DND-41 (cell line): ENCODE results near the gene DENND1A.

Source experiments
- EZH2 ChIP-seq: IDR thresholded peaks from 3 replicates; pipeline ENCODE4 v1.6.1; 2012; ENCODE audit warnings: borderline replicate concordance, low read depth, mild to moderate bottlenecking, moderate library complexity, low read length, inconsistent platforms; ENCODE audit not compliant: severe bottlenecking
- TF ChIP-seq, protein P1 (sequence below): IDR thresholded peaks from 2 replicates; pipeline ENCODE4 v1.5.1; 2012; ENCODE audit warnings: borderline replicate concordance, low read length, moderate library complexity, mild to moderate bottlenecking; ENCODE audit not compliant: poor library complexity, severe bottlenecking; ENCODE audit errors: extremely low read depth

DNA sequence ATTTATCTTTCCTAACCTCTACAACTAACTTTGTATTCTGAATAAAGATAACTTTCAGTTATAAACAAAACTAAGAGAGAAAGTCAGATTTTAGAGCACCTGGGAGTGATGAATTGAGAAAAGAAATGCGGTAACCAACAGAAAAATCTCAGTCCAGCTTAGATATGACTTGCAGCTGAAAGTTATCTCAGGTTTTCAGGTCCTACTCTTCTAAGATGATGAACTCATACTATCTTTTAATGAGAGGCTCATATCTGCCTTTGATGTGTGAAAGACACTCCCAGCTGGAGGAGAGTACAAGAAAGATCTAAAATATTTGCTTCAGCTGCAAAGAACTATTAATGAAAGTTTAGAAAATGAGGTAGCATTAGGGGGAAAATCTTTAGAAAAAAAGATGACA, 190.5 kb downstream of the DENND1A start:
- TF ChIP-seq, protein P1, sequence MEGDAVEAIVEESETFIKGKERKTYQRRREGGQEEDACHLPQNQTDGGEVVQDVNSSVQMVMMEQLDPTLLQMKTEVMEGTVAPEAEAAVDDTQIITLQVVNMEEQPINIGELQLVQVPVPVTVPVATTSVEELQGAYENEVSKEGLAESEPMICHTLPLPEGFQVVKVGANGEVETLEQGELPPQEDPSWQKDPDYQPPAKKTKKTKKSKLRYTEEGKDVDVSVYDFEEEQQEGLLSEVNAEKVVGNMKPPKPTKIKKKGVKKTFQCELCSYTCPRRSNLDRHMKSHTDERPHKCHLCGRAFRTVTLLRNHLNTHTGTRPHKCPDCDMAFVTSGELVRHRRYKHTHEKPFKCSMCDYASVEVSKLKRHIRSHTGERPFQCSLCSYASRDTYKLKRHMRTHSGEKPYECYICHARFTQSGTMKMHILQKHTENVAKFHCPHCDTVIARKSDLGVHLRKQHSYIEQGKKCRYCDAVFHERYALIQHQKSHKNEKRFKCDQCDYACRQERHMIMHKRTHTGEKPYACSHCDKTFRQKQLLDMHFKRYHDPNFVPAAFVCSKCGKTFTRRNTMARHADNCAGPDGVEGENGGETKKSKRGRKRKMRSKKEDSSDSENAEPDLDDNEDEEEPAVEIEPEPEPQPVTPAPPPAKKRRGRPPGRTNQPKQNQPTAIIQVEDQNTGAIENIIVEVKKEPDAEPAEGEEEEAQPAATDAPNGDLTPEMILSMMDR, result no peak
- TF ChIP-seq EZH2, result no peak
